Lung (tissue), 12 donors: ENCODE results near the gene TGFA. TPM values are rescaled to one million over a fixed set of nuclear protein-coding genes. Genes with fewer than 3 reads are reported as not detected.

ENCODE experiments used
- ATAC-seq: fragments of 200-7000 bp; cut with Tn5 transposase; one replicate; pipeline ENCODE4 v1.9.1; 2020; ENCODE audit warnings: moderate number of reproducible peaks; ENCODE audit not compliant: insufficient read depth, low FRiP score
- DNase-seq, 3 donors: peaks; one replicate each; pipeline ENCODE4 v3.0.0-alpha.2; 2013 to 2017
- H3K27ac ChIP-seq, 2 donors: one replicate each; pipeline ENCODE4 v1.5.1; 2013; ENCODE audit warnings: mild to moderate bottlenecking in 2 of 2, moderate library complexity in 2 of 2, control low read depth in 1 of 2, inconsistent platforms in 1 of 2, low read depth in 1 of 2, low read length in 1 of 2
- H3K27me3 ChIP-seq, 3 donors: one replicate each; pipeline ENCODE4 v1.5.1; 2013; ENCODE audit warnings: low read length in 2 of 3; ENCODE audit not compliant: control insufficient read depth in 3 of 3, insufficient read depth in 3 of 3
- H3K36me3 ChIP-seq, 4 donors: one replicate each; pipeline ENCODE4 v1.5.1; 2013; ENCODE audit warnings: low read length in 4 of 4, mild to moderate bottlenecking in 1 of 4, moderate library complexity in 1 of 4; ENCODE audit not compliant: control insufficient read depth in 4 of 4, insufficient read depth in 4 of 4
- H3K4me1 ChIP-seq, 5 donors: one replicate each; pipeline ENCODE4 v1.5.1; 2013; ENCODE audit warnings: low read length in 5 of 5, mild to moderate bottlenecking in 2 of 5, moderate library complexity in 1 of 5; ENCODE audit not compliant: control insufficient read depth in 5 of 5, insufficient read depth in 5 of 5
- H3K4me3 ChIP-seq: one replicate; pipeline ENCODE4 v1.5.1; 2013; ENCODE audit warnings: mild to moderate bottlenecking, control low read depth, moderate library complexity
- H3K9ac ChIP-seq, 2 donors: one replicate each; pipeline ENCODE4 v1.5.1; 2013; ENCODE audit warnings: low read length in 2 of 2, control low read depth in 1 of 2; ENCODE audit not compliant: insufficient read depth in 1 of 2
- H3K9me3 ChIP-seq, 4 donors: one replicate each; pipeline ENCODE4 v1.5.1; 2013; ENCODE audit warnings: low read length in 3 of 4, mild to moderate bottlenecking in 1 of 4, moderate library complexity in 1 of 4; ENCODE audit not compliant: control insufficient read depth in 4 of 4, insufficient read depth in 3 of 4
- CTCF ChIP-seq: IDR thresholded peaks from 2 replicates; pipeline ENCODE4 v1.5.1; 2012; ENCODE audit warnings: mild to moderate bottlenecking; ENCODE audit errors: control extremely low read depth, extremely low read depth
- WGBS, 2 donors: extraction: QIAGEN DNeasy Blood & Tissue Kit; methylation state at CpG; one replicate each; pipeline ENCODE4 v1.1.7; 2013; 5-methylcytosine and 5-hydroxymethylcytosine counted together
- polyA plus RNA-seq, 2 donors: library from polyadenylated mRNA; stranded (reverse); fragments of 200-250 nt; gene quantifications; one replicate each; pipeline ENCODE4 v1.2.1, GENCODE V29; 2013
- total RNA-seq, 2 donors: library from RNA; depleted of rRNA in 1 of 2; stranded (reverse); fragments of >200 nt in 1 of 2; gene quantifications; one replicate each; pipeline ENCODE4 v1.2.1, GENCODE V29; 2014 to 2021
- donor health status: control.
- donor health status: control.
- donor health status: Bipolar disorder and iron deficiency.
- donor health status: healthy.
- donor health status: DM: yes; HTN: yes; CAD: no.

Gene TGFA
- total and polyA plus RNA-seq, 4 donors: 1.9 to 13.0 (median 7.0) TPM

GRCh38 chr2:70403267-70404053, 150.2 kb downstream of the TGFA start:
- DNase-seq (peak in 1 of 3 donors; percentile 6), ATAC-seq (no peak)
- Histone ChIP-seq H3K4me1 (no peaks in the 10 kb centered on the region), H3K9ac (no peak overlapping the region), H3K36me3 (no peaks in the 10 kb centered on the region), H3K9me3 (no peaks in the 10 kb centered on the region), H3K27me3 (no peaks in the 10 kb centered on the region), H3K27ac (no peak overlapping the region), H3K4me3 (no peak overlapping the region)
- WGBS, 2 donors: 84 to 89% methylated on average over 8 of the region's 8 CpGs
- no peak for TF ChIP-seq CTCF

- no peak for TF ChIP-seq CTCF
- DNase-seq: no peak
- no peak for ATAC-seq
- no peaks in the 10 kb centered on the region for H3K4me1 ChIP-seq
- 69 to 83% methylated on average over 3 of the region's 3 CpGs for WGBS, 2 donors
- H3K27ac ChIP-seq: no peak overlapping the region
- no peak overlapping the region for H3K9ac ChIP-seq
- no peaks in the 10 kb centered on the region for H3K9me3 ChIP-seq
- no peak overlapping the region for H3K4me3 ChIP-seq
- no peaks in the 10 kb centered on the region for H3K27me3 ChIP-seq
- no peaks in the 10 kb centered on the region for H3K36me3 ChIP-seq
Observed at GRCh38 chr2:70400539-70400938, 153.1 kb downstream of the TGFA start.

- no peaks in the 10 kb centered on the region for H3K4me1 ChIP-seq
- H3K27me3 ChIP-seq: no peaks in the 10 kb centered on the region
- 83 to 94% methylated on average over 1 of the region's 1 CpG for WGBS, 2 donors
- H3K9me3 ChIP-seq: peaks cover 0 to 3% (median 0%) of the 10 kb centered on the region in 4 donors
- no peaks in the 10 kb centered on the region for H3K36me3 ChIP-seq
- no peak for ATAC-seq
- TF ChIP-seq CTCF: no peak
- no peak for DNase-seq
- H3K27ac ChIP-seq: no peak overlapping the region
- H3K9ac ChIP-seq: no peak overlapping the region
- no peak overlapping the region for H3K4me3 ChIP-seq
Observed at GRCh38 chr2:70399046-70399445, 154.6 kb downstream of the TGFA start.

Other genes starting within 250 kb of the TGFA start
- 1 to 10 TPM; 3.0 to 5.9 TPM for gene ADD2, start 214.4 kb upstream of the TGFA start, total RNA-seq
- gene ADD2, start 214.4 kb upstream of the TGFA start, polyA plus RNA-seq: under 1 TPM; 0.35 to 0.53 TPM
- under 1 TPM in 1 of 2 donors, not detected in 1; 0.31 TPM for gene FIGLA, start 236.8 kb upstream of the TGFA start, total RNA-seq
- under 1 TPM in 1 of 2 donors, not detected in 1; 0.53 TPM for gene FIGLA, start 236.8 kb upstream of the TGFA start, polyA plus RNA-seq